Lower lobe of right lung (tissue), 2 donors: ENCODE measurements around the gene SLAMF8. TPM values are rescaled to one million over a fixed set of nuclear protein-coding genes. Genes with fewer than 3 reads are reported as not detected.

Experiments used
- ATAC-seq, 2 donors: fragments of 200-7000 bp; cut with Tn5 transposase; one replicate each; pipeline ENCODE4 v1.9.1; 2020 to 2022; ENCODE audit warnings: mild to moderate bottlenecking in 2 of 2, moderate library complexity in 2 of 2
- DNase-seq: peaks from one replicate; pipeline ENCODE4 v3.0.0-alpha.2; 2020
- H3K27ac ChIP-seq: fragments of 200-600 bp; one replicate; pipeline ENCODE4 v1.8.0; 2022
- H3K27me3 ChIP-seq: fragments of 200-600 bp; one replicate; pipeline ENCODE4 v1.8.0; 2022; ENCODE audit warnings: low read depth
- H3K36me3 ChIP-seq: fragments of 200-600 bp; one replicate; pipeline ENCODE4 v1.8.0; 2022; ENCODE audit warnings: mild to moderate bottlenecking
- H3K4me1 ChIP-seq: fragments of 200-600 bp; one replicate; pipeline ENCODE4 v1.8.0; 2022
- H3K4me3 ChIP-seq: fragments of 200-600 bp; one replicate; pipeline ENCODE4 v1.8.0; 2022; ENCODE audit warnings: mild to moderate bottlenecking
- H3K9me3 ChIP-seq: fragments of 200-600 bp; one replicate; pipeline ENCODE4 v1.8.0; 2022
- intact Hi-C: fragments of 100-400 bp; cut with DNase I; formaldehyde crosslinking; loops from one replicate; pipeline ENCODE4 v1.11.0; 2022
- total RNA-seq: library from RNA; stranded (reverse); fragmentation: NEBNext Ultra II Directional; extraction: Animal tissue kit (Norgen Biotek cat#: 25700); gene quantifications from one replicate; pipeline ENCODE4 v1.2.1, GENCODE V29; 2021
- TF ChIP-seq, protein P1 (sequence below): fragments of 200-600 bp; IDR thresholded peaks from one replicate; pipeline ENCODE4 v1.8.0; 2022; ENCODE audit warnings: antibody characterized with exemption, mild to moderate bottlenecking
- donor health status: DM: no; HTN: yes; CAD: no; lungs with severe emphysema.

Gene SLAMF8
- total RNA-seq, 1 donor from 2014 or later, result 51.2 TPM

DNA sequence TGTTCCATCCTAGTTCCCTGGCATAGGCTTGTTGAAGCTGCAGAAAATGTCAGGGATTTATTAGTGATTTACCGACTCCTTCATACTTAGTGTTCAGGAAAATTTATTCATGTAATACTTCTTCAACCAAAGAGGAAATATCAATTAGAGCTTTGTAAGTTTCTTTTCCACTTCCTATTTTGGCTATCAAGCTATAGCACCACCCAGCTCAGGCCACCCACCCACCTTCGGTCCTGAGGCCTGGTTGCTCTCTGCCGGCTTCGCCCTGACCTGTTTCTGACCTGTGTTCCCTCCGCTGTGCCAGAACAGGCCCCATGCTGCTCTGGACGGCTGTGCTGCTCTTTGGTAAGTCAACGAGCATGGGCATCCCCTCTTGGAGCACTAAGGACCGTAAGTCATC, 24.6 kb upstream of the SLAMF8 start, which contains the start of gene FCRL6:
FCRL6 (plus strand) TSS at position 250 of the 400 bp plus-strand sequence; CDS start at position 315, 65 bp downstream.
- H3K9me3 ChIP-seq, result no peaks in the 10 kb centered on the region
- intact Hi-C loops, result no loop called here
- peaks cover 22% of the 10 kb centered on the region for H3K4me1 ChIP-seq
- TF ChIP-seq, protein P1, sequence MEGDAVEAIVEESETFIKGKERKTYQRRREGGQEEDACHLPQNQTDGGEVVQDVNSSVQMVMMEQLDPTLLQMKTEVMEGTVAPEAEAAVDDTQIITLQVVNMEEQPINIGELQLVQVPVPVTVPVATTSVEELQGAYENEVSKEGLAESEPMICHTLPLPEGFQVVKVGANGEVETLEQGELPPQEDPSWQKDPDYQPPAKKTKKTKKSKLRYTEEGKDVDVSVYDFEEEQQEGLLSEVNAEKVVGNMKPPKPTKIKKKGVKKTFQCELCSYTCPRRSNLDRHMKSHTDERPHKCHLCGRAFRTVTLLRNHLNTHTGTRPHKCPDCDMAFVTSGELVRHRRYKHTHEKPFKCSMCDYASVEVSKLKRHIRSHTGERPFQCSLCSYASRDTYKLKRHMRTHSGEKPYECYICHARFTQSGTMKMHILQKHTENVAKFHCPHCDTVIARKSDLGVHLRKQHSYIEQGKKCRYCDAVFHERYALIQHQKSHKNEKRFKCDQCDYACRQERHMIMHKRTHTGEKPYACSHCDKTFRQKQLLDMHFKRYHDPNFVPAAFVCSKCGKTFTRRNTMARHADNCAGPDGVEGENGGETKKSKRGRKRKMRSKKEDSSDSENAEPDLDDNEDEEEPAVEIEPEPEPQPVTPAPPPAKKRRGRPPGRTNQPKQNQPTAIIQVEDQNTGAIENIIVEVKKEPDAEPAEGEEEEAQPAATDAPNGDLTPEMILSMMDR, result no peak
- no peak within 1 kb of the TSS for H3K27ac ChIP-seq
- ATAC-seq (no peak), DNase-seq (no peak)
- H3K4me3 ChIP-seq, result no peak within 1 kb of the TSS
- H3K27me3 ChIP-seq, result no peaks in the 10 kb centered on the region
- H3K36me3 ChIP-seq, result no peaks in the 10 kb centered on the region

DNA sequence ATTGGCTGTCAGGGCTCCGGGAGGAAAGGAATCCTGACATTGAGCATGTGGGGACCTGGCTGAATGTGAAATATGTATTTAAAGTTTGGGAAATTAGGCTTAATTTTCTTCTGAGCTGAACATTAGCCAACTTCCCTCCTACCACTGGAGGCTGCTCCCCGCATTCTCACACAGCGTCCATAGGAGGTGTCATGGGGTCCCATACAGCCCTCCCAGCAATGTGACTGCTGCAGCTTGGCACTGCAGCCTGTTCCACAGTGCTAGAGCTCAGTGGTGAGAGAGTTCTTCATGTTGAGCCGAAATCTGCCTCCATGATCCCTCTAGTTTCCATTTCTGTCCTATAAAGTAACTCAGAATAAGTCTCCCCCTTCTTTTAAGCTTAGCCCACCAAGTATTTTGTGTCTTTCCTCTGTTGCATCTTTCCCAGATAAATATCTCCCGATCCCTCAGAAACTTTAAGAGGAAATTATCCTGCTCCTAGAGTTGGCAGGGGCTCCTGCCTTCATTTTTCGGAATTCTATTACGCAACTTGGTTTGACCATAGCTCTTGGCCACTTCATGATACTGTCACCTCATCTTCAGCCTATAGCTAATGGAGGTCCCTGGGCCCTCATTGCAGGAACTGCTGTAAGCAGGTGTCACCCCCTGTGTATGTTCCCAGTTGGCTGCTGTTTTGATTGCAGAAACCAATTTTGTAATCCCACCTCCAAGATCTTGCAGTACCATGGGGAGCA, 22.6 kb upstream of the SLAMF8 start:
- H3K36me3 ChIP-seq, result no peaks in the 10 kb centered on the region
- TF ChIP-seq, protein P1, result peak; percentile 13
- no peak overlapping the region for H3K4me3 ChIP-seq
- intact Hi-C loops, result no loop called here
- no peaks in the 10 kb centered on the region for H3K9me3 ChIP-seq
- peaks cover 19% of the 10 kb centered on the region for H3K4me1 ChIP-seq
- DNase-seq (no peak), ATAC-seq (no peak)
- no peaks in the 10 kb centered on the region for H3K27me3 ChIP-seq
- no peak overlapping the region for H3K27ac ChIP-seq

DNA sequence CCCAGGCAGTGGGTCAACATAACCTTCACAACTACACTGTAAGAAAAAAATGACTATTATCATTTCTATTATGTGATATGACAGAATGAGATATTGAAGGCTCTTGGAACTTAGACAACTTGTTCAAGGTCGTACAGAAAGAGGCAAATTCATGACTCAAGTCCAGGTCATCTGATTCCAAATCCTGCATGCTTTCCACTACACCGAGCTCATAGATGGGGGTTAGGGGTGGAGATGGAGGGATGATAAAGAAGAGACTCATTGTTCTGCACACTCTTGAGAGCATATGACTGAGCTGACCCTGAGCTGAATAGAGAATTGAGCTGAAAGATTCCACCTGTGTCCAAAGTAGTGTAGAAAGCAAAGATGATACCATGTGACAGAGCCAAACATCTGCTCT, 21.7 kb upstream of the SLAMF8 start:
- no peaks in the 10 kb centered on the region for H3K9me3 ChIP-seq
- no peak overlapping the region for H3K4me3 ChIP-seq
- peaks cover 13% of the 10 kb centered on the region for H3K4me1 ChIP-seq
- intact Hi-C loops, result no loop called here
- DNase-seq (no peak), ATAC-seq (no peak)
- H3K27ac ChIP-seq, result no peak overlapping the region
- TF ChIP-seq, protein P1, result no peak
- H3K36me3 ChIP-seq, result no peaks in the 10 kb centered on the region
- no peaks in the 10 kb centered on the region for H3K27me3 ChIP-seq

DNA sequence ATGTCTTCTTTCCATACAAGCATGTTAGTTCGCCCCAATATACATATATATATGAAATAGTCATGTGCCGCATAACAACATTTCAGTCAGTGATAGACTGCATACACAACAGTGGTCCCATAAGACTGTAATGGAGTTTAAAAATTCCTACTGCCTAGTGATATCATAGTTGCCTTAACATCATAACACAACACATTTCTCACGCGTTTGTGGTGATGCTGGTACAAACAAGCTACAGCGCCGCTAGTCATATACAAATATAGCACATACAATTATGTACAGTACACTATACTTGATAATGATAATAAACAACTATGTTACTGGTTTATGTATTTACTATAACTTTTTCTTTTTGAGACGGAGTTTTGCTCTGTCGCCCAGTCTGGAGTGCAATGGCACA, 10.7 kb upstream of the SLAMF8 start:
- no peak for ATAC-seq
- Histone ChIP-seq H3K4me3 (no peak overlapping the region), H3K27me3 (no peaks in the 10 kb centered on the region), H3K27ac (no peak overlapping the region), H3K4me1 (no peaks in the 10 kb centered on the region), H3K36me3 (no peaks in the 10 kb centered on the region), H3K9me3 (no peaks in the 10 kb centered on the region)
- intact Hi-C loops, result no loop called here
- TF ChIP-seq, protein P1, result no peak
- DNase-seq, result no peak

DNA sequence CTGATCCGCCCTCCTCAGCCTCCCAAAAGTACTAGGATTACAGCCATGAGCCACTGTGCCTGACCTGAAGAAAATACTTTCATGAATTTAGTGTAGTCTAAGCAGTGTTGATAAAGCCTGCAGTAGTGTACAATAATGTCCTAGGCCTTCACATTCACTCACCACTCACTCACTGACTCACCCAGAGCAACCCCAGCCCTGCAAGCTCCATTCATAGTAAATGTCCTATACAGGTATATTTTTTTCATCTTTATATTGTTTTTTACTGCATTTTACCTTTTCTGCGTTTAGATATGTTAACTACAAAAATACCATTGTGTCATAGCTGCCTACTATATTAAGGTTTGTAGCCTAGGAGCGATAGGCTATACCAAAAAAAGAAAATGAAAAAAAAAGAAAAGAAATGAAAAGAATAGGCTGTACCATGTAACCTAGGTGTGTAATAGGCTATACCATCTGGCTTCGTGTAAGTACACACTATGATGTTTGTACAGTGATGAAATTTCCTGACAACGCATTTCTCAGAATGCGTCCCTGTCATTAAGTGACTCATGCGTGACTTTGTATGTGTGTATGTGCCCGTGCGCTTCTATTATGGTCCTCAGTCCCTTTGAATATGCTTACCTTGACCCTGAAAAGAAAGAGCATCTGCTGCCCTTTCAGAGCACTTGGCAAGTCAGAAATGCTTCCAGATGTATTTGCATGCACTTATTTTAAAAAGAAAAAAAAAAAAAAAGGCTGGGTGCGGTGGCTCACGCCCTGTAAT, 9.2 kb upstream of the SLAMF8 start:
- intact Hi-C loops, result no loop called here

More for the DNA sequence above, 9.2 kb upstream of the SLAMF8 start:
- TF ChIP-seq, protein P1, result no peak
- peak in 1 of 2 donors; percentile 43 for ATAC-seq
- Histone ChIP-seq H3K4me1 (no peaks in the 10 kb centered on the region), H3K27ac (no peak overlapping the region), H3K9me3 (no peaks in the 10 kb centered on the region), H3K4me3 (no peak overlapping the region), H3K36me3 (no peaks in the 10 kb centered on the region), H3K27me3 (no peaks in the 10 kb centered on the region)
- DNase-seq, result no peak
